ENCODE results near the gene MAFG.

DNA sequence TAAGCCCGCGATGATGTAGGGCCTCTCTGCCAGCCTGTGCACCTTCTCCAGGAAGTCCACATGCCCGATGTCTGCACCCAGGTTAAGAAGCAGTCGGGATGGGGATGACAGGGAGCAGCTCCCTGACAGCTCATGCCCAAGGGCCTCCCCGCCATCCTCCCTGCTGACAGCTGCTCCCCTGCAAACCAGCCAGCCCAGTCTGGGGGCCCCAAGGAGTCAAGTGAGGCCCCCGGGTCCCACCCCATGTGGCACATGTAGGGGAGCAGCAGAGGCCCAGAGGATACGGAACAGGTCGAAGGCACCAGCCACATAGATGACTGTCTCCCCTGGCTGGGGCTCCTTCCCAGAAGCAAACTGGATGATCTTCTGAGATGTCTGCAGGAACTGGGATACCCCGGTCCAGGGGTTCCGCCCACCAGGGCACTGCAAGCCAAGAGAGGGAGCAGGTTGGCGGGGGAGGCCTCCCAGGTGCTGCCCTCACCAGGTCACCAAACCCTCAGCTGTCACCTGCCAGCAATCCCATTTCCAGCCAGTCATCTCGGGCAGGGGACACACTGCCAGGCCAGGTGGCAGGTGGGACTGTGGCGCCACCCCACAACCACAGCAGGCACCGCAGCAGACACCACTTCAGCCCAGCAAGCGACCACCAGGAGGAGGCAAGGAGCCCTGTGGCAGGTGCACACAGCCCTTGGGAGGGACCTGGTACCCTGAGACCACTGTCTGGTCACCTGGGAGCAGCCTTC, 20.9 kb downstream of the MAFG start:
- TF ChIP-seq CTCF (IDR thresholded peaks at IDR 0.05) (no peak), POLR2A (IDR thresholded peaks at IDR 0.05) (no peak)
